B cell (primary cell): Measurements from ENCODE around the gene ATXN1.

Experiments used
- CTCF ChIP-seq: fragments of 200-600 bp; IDR thresholded peaks from one replicate; pipeline ENCODE4 v1.8.0; 2022; ENCODE audit warnings: antibody characterized with exemption, mild to moderate bottlenecking
- EZH2 ChIP-seq: IDR thresholded peaks from 2 replicates; pipeline ENCODE4 v1.6.1; 2012; ENCODE audit warnings: borderline replicate concordance, low read depth, mild to moderate bottlenecking, moderate library complexity, low read length; ENCODE audit not compliant: insufficient read depth, poor library complexity, severe bottlenecking

GRCh38 chr6:16671302-16672289, 89.7 kb downstream of the ATXN1 start:
- TF ChIP-seq CTCF (no peak), EZH2 (no peak)
